ENCODE data around the gene CHKA. TPM values are rescaled to one million over a fixed set of nuclear protein-coding genes. Genes with fewer than 3 reads are reported as not detected.

Gene CHKA
- total RNA-seq, 2 experiments from 2014 or later, result 15.8 to 16.7 TPM

DNA sequence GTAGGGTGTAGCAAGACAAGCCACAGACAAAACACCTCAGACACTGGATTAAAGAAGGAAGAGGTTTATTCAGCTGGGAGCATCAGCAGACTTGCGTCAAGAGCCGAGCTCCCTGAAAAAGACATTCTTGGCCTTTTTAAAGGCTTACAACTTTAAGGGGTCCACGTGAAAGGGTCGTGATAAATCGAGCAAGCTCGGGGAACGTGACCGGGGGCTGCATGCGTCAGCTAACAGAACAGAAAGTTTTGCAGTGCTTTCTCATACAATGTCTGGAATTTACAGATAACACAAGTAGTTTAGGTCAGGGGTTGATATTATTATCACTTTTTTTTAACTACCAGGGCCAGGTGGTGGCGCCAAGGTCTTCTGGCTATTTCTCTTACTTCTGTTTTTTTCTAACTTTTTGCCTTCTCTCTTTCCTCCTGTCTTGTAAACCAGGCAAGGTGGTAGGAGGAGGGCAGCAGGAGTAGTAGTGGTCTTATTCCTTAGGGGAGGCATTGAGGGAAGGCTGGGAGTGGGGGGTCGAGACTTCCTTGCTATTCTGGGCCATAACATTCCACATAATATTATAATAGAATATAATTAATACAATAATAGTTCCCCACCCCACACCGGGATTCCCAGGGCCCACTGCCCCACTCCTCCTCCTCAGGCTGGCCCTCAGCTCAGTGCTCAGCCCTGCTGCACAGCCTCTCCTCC is 111.6 kb downstream of the CHKA start:
- ATAC-seq (no peak), DNase-seq (peak; percentile 58)
- intact Hi-C loops (cut with micrococcal nuclease), result loop anchor here (10.0 kb wide), 1 partner anchor 195 kb away; no protein-coding TSS in a partner anchor
- POLR2A ChIA-PET, result interaction anchor here (1.1 kb wide), 1 partner anchor 44 kb away, joined by 3 read pairs; no protein-coding TSS in a partner anchor
- Mint-ChIP-seq H3K36me3 (ENCODE audit: low read depth) (no peaks in the 10 kb centered on the region), H3K27me3 (no peaks in the 10 kb centered on the region), H3K4me1 (ENCODE audit: low read depth) (peaks cover 10% of the 10 kb centered on the region), H3K4me3 (no peak overlapping the region), H3K27ac (no peak overlapping the region), H3K9me3 (no peaks in the 10 kb centered on the region)
- TF ChIP-seq, protein P1, sequence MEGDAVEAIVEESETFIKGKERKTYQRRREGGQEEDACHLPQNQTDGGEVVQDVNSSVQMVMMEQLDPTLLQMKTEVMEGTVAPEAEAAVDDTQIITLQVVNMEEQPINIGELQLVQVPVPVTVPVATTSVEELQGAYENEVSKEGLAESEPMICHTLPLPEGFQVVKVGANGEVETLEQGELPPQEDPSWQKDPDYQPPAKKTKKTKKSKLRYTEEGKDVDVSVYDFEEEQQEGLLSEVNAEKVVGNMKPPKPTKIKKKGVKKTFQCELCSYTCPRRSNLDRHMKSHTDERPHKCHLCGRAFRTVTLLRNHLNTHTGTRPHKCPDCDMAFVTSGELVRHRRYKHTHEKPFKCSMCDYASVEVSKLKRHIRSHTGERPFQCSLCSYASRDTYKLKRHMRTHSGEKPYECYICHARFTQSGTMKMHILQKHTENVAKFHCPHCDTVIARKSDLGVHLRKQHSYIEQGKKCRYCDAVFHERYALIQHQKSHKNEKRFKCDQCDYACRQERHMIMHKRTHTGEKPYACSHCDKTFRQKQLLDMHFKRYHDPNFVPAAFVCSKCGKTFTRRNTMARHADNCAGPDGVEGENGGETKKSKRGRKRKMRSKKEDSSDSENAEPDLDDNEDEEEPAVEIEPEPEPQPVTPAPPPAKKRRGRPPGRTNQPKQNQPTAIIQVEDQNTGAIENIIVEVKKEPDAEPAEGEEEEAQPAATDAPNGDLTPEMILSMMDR (IDR thresholded peaks at IDR 0.05), result no peak
- CTCF ChIA-PET, result interaction anchor here (0.7 to 2.3 kb wide), 4 partner anchors 15 to 200 kb away, joined by 3 to 8 read pairs (median 4); no protein-coding TSS in a partner anchor

DNA sequence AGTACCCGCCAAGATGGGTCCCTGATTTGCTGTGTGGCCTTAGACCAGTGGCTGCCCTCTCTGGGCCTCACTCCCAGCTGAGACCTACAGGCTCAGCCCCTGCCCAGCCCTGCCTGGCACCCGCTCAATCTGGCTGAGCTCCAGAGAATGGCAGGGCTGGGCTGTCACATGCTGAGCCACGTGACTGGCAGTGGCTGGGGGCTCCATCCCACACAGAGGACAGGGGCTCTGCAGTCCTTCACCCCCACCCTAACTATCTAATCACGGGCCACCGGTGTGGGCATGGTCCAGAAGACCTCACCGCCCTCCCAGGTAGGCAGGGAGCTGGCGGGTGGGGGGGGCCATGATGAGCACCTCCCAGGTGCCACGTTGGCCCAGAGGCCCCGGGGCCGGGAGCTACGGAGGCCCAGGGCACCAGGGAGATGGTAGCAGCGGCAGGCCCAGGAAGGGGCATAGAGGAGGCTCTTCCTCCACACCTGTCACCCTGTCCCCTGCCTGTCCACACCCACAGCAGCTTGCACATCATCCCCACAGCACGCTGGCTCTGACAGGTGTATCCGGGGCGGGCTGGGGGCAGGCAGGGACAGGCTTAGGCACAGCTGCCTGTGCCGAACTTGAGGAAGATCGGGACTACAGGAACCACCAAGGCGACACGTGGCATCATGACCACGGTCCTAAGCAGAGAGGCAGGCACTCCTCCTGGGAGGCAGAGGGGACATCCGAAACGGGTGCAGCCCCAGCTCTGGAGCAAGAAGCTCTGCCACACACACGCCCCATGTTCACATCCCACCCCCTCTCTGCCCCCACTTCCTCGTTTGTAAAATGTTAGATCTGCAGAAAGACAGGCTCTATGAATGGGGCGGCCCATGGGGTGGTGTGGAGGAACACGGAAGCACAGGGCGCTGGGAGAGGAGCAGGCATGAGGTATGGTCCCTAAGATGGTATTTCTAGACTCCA is 112.5 kb downstream of the CHKA start:
- no peak for DNase-seq
- H3K9me3 Mint-ChIP-seq, result no peaks in the 10 kb centered on the region
- TF ChIP-seq, protein P1 (IDR thresholded peaks at IDR 0.05), result no peak
- H3K36me3 Mint-ChIP-seq (ENCODE audit: low read depth), result no peaks in the 10 kb centered on the region
- no peak for ATAC-seq
- intact Hi-C loops (cut with micrococcal nuclease), result loop anchor here (10.0 kb wide), 1 partner anchor 196 kb away; no protein-coding TSS in a partner anchor
- H3K27me3 Mint-ChIP-seq, result no peaks in the 10 kb centered on the region
- H3K4me1 Mint-ChIP-seq (ENCODE audit: low read depth), result peaks cover 15% of the 10 kb centered on the region
- no peak overlapping the region for H3K4me3 Mint-ChIP-seq
- ChIA-PET CTCF (interaction anchor here (0.7 to 2.3 kb wide), 3 partner anchors 14 to 201 kb away, joined by 3 to 8 read pairs (median 4); no protein-coding TSS in a partner anchor), POLR2A (interaction anchor here (0.9 kb wide), 1 partner anchor 23 kb away, joined by 4 read pairs; no protein-coding TSS in a partner anchor)
- H3K27ac Mint-ChIP-seq, result no peak overlapping the region

DNA sequence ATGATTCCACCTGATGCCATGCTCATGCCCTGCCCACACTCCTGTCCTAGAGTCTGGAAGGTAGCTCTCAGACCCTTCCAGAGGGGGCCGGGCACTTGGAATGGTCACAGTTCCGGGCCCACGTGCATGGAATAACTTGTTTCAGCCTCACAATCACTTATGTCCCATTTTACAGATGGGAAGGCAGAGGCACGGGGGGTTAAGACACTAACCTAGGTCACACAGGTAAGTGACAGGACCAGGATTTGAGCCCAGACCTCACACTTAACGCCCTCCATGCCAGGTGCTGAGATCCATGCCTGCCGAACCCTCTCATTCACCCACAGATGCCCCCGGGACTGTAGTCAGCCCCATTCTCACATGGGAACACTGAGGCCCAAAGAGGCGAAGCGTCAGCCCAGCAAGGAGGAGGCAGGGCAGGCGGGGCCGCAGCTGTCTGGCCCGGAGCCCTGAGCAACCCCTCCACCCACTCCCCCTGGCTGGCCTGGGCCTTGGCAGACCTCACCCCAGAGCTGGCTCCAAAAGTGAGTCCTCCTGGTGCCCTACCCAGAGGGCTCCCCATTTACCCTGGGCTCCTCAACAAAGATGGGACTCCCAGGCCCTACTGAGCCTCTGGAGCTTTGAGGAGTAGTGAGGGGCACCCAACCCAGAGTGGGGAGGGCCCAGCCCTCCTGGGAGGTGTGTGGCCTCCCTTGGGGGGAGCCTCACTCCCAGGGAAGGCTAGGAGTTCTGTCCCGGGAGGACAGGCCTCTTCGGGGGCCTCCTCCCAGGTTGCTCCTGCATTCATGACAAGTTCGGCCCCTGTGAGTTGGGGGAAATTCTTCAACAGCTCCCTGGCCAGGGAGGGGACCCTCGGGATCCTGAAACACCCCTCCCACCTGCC is 113.4 kb downstream of the CHKA start:
- DNase-seq, result no peak
- no peak for ATAC-seq
- TF ChIP-seq, protein P1 (IDR thresholded peaks at IDR 0.05), result no peak
- H3K27me3 Mint-ChIP-seq, result no peaks in the 10 kb centered on the region
- H3K9me3 Mint-ChIP-seq, result no peaks in the 10 kb centered on the region
- peaks cover 18% of the 10 kb centered on the region for H3K4me1 Mint-ChIP-seq (ENCODE audit: low read depth)
- CTCF ChIA-PET, result no interaction called here
- intact Hi-C loops (cut with micrococcal nuclease), result loop anchor here (10.0 kb wide), 1 partner anchor 197 kb away; no protein-coding TSS in a partner anchor
- no peak overlapping the region for H3K4me3 Mint-ChIP-seq
- POLR2A ChIA-PET, result interaction anchor here (0.9 kb wide), 2 partner anchors 23 kb away, joined by 3 to 4 read pairs; no protein-coding TSS in a partner anchor
- no peaks in the 10 kb centered on the region for H3K36me3 Mint-ChIP-seq (ENCODE audit: low read depth)
- no peak overlapping the region for H3K27ac Mint-ChIP-seq

DNA sequence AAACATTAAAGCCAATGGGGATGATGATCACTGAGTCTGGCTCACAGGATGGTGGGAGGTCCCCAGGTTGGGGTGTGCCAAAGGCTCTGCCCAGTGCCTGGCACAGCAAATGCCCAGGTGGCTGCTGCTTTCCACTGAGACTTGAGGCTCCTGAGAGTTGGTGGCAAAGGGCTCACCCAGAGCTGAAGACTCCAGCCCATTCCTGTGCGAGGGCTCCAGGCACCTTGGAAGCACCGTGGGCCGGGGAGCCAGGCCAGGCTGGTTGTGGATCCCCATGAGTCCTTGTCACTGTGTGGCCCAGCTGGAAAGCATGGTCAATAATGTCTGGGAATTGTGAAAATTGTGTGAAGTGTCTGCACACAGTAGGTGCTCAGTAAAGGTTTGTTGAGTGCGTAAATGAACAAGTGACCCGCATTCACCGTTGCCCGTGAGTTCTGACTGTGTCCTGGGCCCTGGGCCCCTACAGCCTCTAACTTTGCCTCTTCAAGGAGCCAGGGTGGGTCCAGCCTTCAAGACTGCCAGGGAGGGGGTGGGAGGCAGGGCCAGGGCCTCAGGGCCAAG is 114.5 kb downstream of the CHKA start:
- TF ChIP-seq, protein P1 (IDR thresholded peaks at IDR 0.05), result no peak
- Mint-ChIP-seq H3K27me3 (no peaks in the 10 kb centered on the region), H3K36me3 (ENCODE audit: low read depth) (no peaks in the 10 kb centered on the region), H3K27ac (no peak overlapping the region), H3K4me3 (no peak overlapping the region), H3K4me1 (ENCODE audit: low read depth) (peaks cover 20% of the 10 kb centered on the region), H3K9me3 (no peaks in the 10 kb centered on the region)
- intact Hi-C loops (cut with micrococcal nuclease), result loop anchor here (10.0 kb wide), 1 partner anchor 198 kb away; no protein-coding TSS in a partner anchor
- DNase-seq, result no peak
- no peak for ATAC-seq
- CTCF ChIA-PET, result no interaction called here
- POLR2A ChIA-PET, result no interaction called here
